Measurements from ENCODE around the gene DIO1. TPM values are rescaled to one million over a fixed set of nuclear protein-coding genes. Genes with fewer than 3 reads are reported as not detected.

The DIO1 gene
- total and polyA plus RNA-seq, 2 of the 8 experiments (the other 6 are each of a cell fraction or from before 2014, with no cell fraction given), result 0.14 TPM; not detected in 1

DNA sequence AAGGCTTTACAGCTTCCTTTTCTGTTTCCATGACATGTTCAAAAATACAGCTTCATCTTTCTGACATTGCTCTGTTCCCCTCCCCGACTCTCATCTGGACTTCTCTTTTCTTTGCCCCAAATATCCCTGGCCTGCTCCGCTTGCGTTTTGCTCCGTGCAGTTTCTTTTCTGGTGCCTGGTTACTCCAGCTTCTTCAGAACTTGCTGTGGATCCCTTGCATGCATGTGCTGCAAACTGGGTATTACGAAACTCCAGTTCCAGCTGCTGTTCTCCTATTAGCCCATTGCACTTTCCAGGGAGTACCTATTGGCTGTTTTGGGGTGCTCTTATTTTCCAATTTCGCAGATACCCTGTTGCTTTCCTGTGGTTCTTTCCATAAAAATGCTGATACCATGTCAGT is 46.0 kb upstream of the DIO1 start:
- POLR2A ChIA-PET (ENCODE audit: partially characterized antibody), result no interaction called here
- WGBS, 2 experiments (ENCODE audit: extremely low coverage in 1 of 2, insufficient coverage in 1 of 2, insufficient read length in 1 of 2, insufficient replicate concordance in 2 of 2, low coverage in 1 of 2, low lambda C conversion rate in 2 of 2, missing lambda C conversion rate in 1 of 2), result 84% methylated on average over 6 of the region's 6 CpGs; no CpG with 5 or more reads in 1 of the 2 experiments
- no peak overlapping the region for H4K8ac ChIP-seq (ENCODE audit: extremely low read depth, insufficient read depth, low read length)

More for the DNA sequence above, 46.0 kb upstream of the DIO1 start:
- Histone ChIP-seq H2AFZ (ENCODE audit: low read length) (no peak overlapping the region), H3K18ac (ENCODE audit: extremely low read depth, low read length) (no peak overlapping the region), H2BK5ac (ENCODE audit: low read depth, low read length) (no peak overlapping the region), H3K9ac (replicated peaks in 1 of 4; ENCODE audit: extremely low read depth in 1 of 4, low read depth in 3 of 4, low read length in 3 of 4) (no peak overlapping the region), H3K23ac (ENCODE audit: insufficient read length) (no peak overlapping the region), H3K27me3 (replicated peaks in 1 of 4; ENCODE audit: control insufficient read depth in 3 of 4, extremely low read depth in 1 of 4, insufficient read depth in 3 of 4, low read length in 3 of 4) (no peaks in the 10 kb centered on the region), H3K9me3 (ENCODE audit: insufficient read depth in 2 of 2, low read depth in 1 of 2, low read length in 1 of 2) (no peaks in the 10 kb centered on the region), H3K14ac (ENCODE audit: insufficient read length) (no peak overlapping the region), H2BK12ac (ENCODE audit: low read depth, low read length) (no peak overlapping the region), H3K4me1 (replicated peaks in 1 of 4; ENCODE audit: control insufficient read depth in 3 of 4, insufficient read depth in 4 of 4, low read length in 3 of 4) (no peaks in the 10 kb centered on the region), H2BK20ac (ENCODE audit: low read length) (no peak overlapping the region), H3K27ac (ENCODE audit: low read depth, low read length) (no peak overlapping the region), H3K79me1 (ENCODE audit: low read depth, low read length) (no peaks in the 10 kb centered on the region), H3K4ac (replicated peaks; ENCODE audit: insufficient read length, low read depth, low read length) (no peak overlapping the region), H3K79me2 (ENCODE audit: control insufficient read depth in 1 of 2, insufficient read depth in 2 of 2, low read length in 2 of 2) (no peaks in the 10 kb centered on the region), H2BK120ac (replicated peaks; ENCODE audit: low read depth, low read length) (no peak overlapping the region), H3K36me3 (ENCODE audit: control insufficient read depth in 2 of 4, insufficient read depth in 4 of 4, low read length in 3 of 4) (peaks cover 0 to 8% (median 4%) of the 10 kb centered on the region in 4 experiments; a peak in 6 of 8 replicates), H2BK15ac (ENCODE audit: low read length) (no peak overlapping the region), H2AK5ac (ENCODE audit: low read depth, low read length) (no peak overlapping the region), H4K20me1 (replicated peaks in 1 of 2; ENCODE audit: control insufficient read depth in 1 of 2, insufficient read depth in 2 of 2, low read length in 2 of 2) (no peaks in the 10 kb centered on the region), H3K4me3 (ENCODE audit: extremely low read depth in 1 of 4, insufficient read depth in 2 of 4, low read depth in 3 of 4, low read length in 4 of 4) (no peak overlapping the region), H3K56ac (replicated peaks; ENCODE audit: insufficient read length, low read depth, low read length) (no peak overlapping the region), H3K23me2 (ENCODE audit: low read depth, low read length) (no peaks in the 10 kb centered on the region), H4K91ac (replicated peaks; ENCODE audit: insufficient read length, low read length) (no peak overlapping the region), H3K4me2 (ENCODE audit: insufficient read depth in 1 of 2, low read depth in 2 of 2, low read length in 2 of 2) (no peak overlapping the region), H4K5ac (ENCODE audit: insufficient read length, low read depth, low read length) (no peak overlapping the region)
- DNase-seq (ENCODE audit: low read depth in 1 of 2, low spot score in 2 of 2) (no peak), FAIRE-seq (no peak)
- CTCF ChIA-PET (ENCODE audit: partially characterized antibody), result interaction anchor here (1.0 to 5.6 kb wide), 5 partner anchors 8 to 112 kb away, joined by 3 to 50 read pairs (median 4); partner anchors contain the start of gene NDC1
- TF ChIP-seq TAF7 (optimal IDR thresholded peaks at IDR 0.05; ENCODE audit: borderline replicate concordance, low read depth, low read length), result no peak

All from H1 (cell line).